ENCODE results near the gene URM1. TPM values are rescaled to one million over a fixed set of nuclear protein-coding genes. Genes with fewer than 3 reads are reported as not detected.

Gene URM1
- total RNA-seq, 1 experiment from 2014 or later: 84.8 TPM

- no peak overlapping the region for H3K4me3 ChIP-seq (ENCODE audit: low read depth, low read length, poor library complexity, severe bottlenecking)
- DNase-seq (ENCODE audit: low spot score): no peak
- POLR2A ChIA-PET (ENCODE audit: low non-redundant PET): no interaction called here
- peaks cover 25% of the 10 kb centered on the region for H3K4me1 ChIP-seq (ENCODE audit: insufficient read depth, low read length, poor library complexity, severe bottlenecking)
- intact Hi-C loops (cut with micrococcal nuclease; ENCODE audit: unreplicated experiment): loop anchor here (5.0 kb wide), 2 partner anchors 117 to 297 kb away; no protein-coding TSS in a partner anchor
- CTCF ChIA-PET: no interaction called here
- H3K27ac ChIP-seq (ENCODE audit: low read depth, low read length, poor library complexity, severe bottlenecking): no peak overlapping the region
- no TSS peak for BruUV-seq (replicated peaks)
- H3K27me3 ChIP-seq (replicated peaks; ENCODE audit: insufficient read depth, low read depth, low read length, poor library complexity): no peaks in the 10 kb centered on the region
- TF ChIP-seq CTCF (conservative IDR thresholded peaks at IDR 0.05; ENCODE audit: low read depth, low read length) (no peak), EZH2 (IDR thresholded peaks at IDR 0.05; ENCODE audit: borderline replicate concordance, low read depth, low read length, poor library complexity, severe bottlenecking) (no peak)
- H3K9me3 ChIP-seq (ENCODE audit: low read depth, low read length, poor library complexity, severe bottlenecking): no peaks in the 10 kb centered on the region
- no peaks in the 10 kb centered on the region for H3K36me3 ChIP-seq (ENCODE audit: insufficient read depth, low read length, poor library complexity, severe bottlenecking)
Measured at GRCh38 chr9:128414461-128414860, 43.3 kb downstream of the URM1 start.

DNA sequence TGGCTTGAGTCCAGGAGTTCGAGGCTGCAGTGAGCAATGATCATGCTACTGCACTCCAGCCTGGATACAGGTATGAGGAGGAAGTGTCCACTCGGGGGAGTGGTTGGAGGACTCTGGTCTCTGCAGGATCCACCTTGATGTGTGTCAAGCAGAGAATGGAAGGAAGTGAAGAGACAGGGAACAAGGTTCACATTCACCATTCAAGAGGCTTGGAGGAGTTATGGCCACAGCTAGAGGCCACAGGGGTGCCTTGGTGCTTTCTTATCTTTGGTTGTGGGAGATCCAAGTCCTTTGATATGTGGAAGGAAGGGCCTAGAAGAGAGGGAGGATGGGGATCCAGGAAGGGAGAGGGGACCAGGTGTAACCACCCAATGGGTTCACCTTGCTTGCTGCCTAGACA lies 44.1 kb downstream of the URM1 start:
- H3K36me3 ChIP-seq (ENCODE audit: insufficient read depth, low read length, poor library complexity, severe bottlenecking): no peaks in the 10 kb centered on the region
- intact Hi-C loops (cut with micrococcal nuclease; ENCODE audit: unreplicated experiment): no loop called here
- ChIA-PET POLR2A (ENCODE audit: low non-redundant PET) (no interaction called here), CTCF (interaction anchor here (0.7 kb wide), 1 partner anchor 175 kb away, joined by 8 read pairs; no protein-coding TSS in a partner anchor)
- peaks cover 27% of the 10 kb centered on the region for H3K4me1 ChIP-seq (ENCODE audit: insufficient read depth, low read length, poor library complexity, severe bottlenecking)
- no peaks in the 10 kb centered on the region for H3K9me3 ChIP-seq (ENCODE audit: low read depth, low read length, poor library complexity, severe bottlenecking)
- BruUV-seq (replicated peaks): no TSS peak
- no peaks in the 10 kb centered on the region for H3K27me3 ChIP-seq (replicated peaks; ENCODE audit: insufficient read depth, low read depth, low read length, poor library complexity)
- no peak overlapping the region for H3K4me3 ChIP-seq (ENCODE audit: low read depth, low read length, poor library complexity, severe bottlenecking)
- DNase-seq (ENCODE audit: low spot score): no peak
- no peak overlapping the region for H3K27ac ChIP-seq (ENCODE audit: low read depth, low read length, poor library complexity, severe bottlenecking)
- TF ChIP-seq EZH2 (IDR thresholded peaks at IDR 0.05; ENCODE audit: borderline replicate concordance, low read depth, low read length, poor library complexity, severe bottlenecking): no peak
- no peak for TF ChIP-seq CTCF (conservative IDR thresholded peaks at IDR 0.05; ENCODE audit: low read depth, low read length)

DNA sequence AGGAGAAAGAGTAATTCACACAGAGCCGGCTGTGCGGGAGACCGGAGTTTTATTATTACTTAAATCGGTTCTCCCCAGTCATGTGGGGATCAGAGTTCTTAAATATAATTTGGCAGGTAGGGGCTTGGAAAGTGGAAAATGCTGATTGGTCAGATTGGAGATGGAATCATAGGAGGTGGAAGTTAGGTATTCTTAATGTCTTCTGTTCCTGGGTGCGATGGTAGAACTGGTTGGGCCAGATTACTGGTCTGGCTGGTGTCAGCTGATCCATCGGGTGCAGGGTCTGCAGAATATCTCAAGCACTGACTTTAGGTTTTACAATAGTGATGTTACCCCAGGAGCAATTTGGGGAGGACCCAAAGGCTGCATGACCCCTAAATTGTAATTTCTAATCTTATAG lies 44.8 kb downstream of the URM1 start:
- Histone ChIP-seq H3K4me3 (ENCODE audit: low read depth, low read length, poor library complexity, severe bottlenecking) (no peak overlapping the region), H3K9me3 (ENCODE audit: low read depth, low read length, poor library complexity, severe bottlenecking) (no peaks in the 10 kb centered on the region), H3K27ac (ENCODE audit: low read depth, low read length, poor library complexity, severe bottlenecking) (peak overlapping the region; percentile 56), H3K36me3 (ENCODE audit: insufficient read depth, low read length, poor library complexity, severe bottlenecking) (no peaks in the 10 kb centered on the region), H3K27me3 (replicated peaks; ENCODE audit: insufficient read depth, low read depth, low read length, poor library complexity) (no peaks in the 10 kb centered on the region), H3K4me1 (ENCODE audit: insufficient read depth, low read length, poor library complexity, severe bottlenecking) (peaks cover 30% of the 10 kb centered on the region)
- intact Hi-C loops (cut with micrococcal nuclease; ENCODE audit: unreplicated experiment): no loop called here
- POLR2A ChIA-PET (ENCODE audit: low non-redundant PET): no interaction called here
- BruUV-seq (replicated peaks): no TSS peak
- CTCF ChIA-PET: interaction anchor here (0.7 kb wide), 1 partner anchor 176 kb away, joined by 8 read pairs; no protein-coding TSS in a partner anchor
- DNase-seq (ENCODE audit: low spot score): no peak
- no peak for TF ChIP-seq CTCF (conservative IDR thresholded peaks at IDR 0.05; ENCODE audit: low read depth, low read length)
- no peak for TF ChIP-seq EZH2 (IDR thresholded peaks at IDR 0.05; ENCODE audit: borderline replicate concordance, low read depth, low read length, poor library complexity, severe bottlenecking)

Data from A673 (cell line).